ENCODE results near the gene P2RY10.

The P2RY10 gene

GRCh38 chrX:78958419-78959116 is 13.4 kb downstream of the P2RY10 start:
- peaks cover 10% of the 10 kb centered on the region for H3K36me3 ChIP-seq (ENCODE audit: control insufficient read depth, insufficient read depth, low read length)
- no peaks in the 10 kb centered on the region for H3K27me3 ChIP-seq (replicated peaks; ENCODE audit: control insufficient read depth, insufficient read depth, low read length)
- no peak for TF ChIP-seq CTCF (IDR thresholded peaks at IDR 0.05; ENCODE audit: insufficient read depth, low read length, poor library complexity, severe bottlenecking)
- no peak overlapping the region for H3K4me3 ChIP-seq (replicated peaks; ENCODE audit: low read depth, low read length)
- no peak for DNase-seq (ENCODE audit: extremely low read depth, insufficient read length)

GRCh38 chrX:78960888-78961287 is 15.7 kb downstream of the P2RY10 start:
- H3K36me3 ChIP-seq (ENCODE audit: control insufficient read depth, insufficient read depth, low read length): peaks cover 10% of the 10 kb centered on the region
- H3K4me3 ChIP-seq (replicated peaks; ENCODE audit: low read depth, low read length): no peak overlapping the region
- no peak for TF ChIP-seq CTCF (IDR thresholded peaks at IDR 0.05; ENCODE audit: insufficient read depth, low read length, poor library complexity, severe bottlenecking)
- H3K27me3 ChIP-seq (replicated peaks; ENCODE audit: control insufficient read depth, insufficient read depth, low read length): no peaks in the 10 kb centered on the region
- DNase-seq (ENCODE audit: extremely low read depth, insufficient read length): no peak

- no peaks in the 10 kb centered on the region for H3K27me3 ChIP-seq (replicated peaks; ENCODE audit: control insufficient read depth, insufficient read depth, low read length)
Observed at GRCh38 chrX:78964598-78964997, 19.4 kb downstream of the P2RY10 start.

GRCh38 chrX:78979789-78980464 is 34.7 kb downstream of the P2RY10 start:
- Histone ChIP-seq H3K36me3 (ENCODE audit: control insufficient read depth, insufficient read depth, low read length) (no peaks in the 10 kb centered on the region), H3K4me3 (replicated peaks; ENCODE audit: low read depth, low read length) (peak overlapping the region; percentile 27; the same call in 1 of the 2 replicates), H3K27me3 (replicated peaks; ENCODE audit: control insufficient read depth, insufficient read depth, low read length) (no peaks in the 10 kb centered on the region)
- TF ChIP-seq CTCF (IDR thresholded peaks at IDR 0.05; ENCODE audit: insufficient read depth, low read length, poor library complexity, severe bottlenecking): no peak
- DNase-seq (ENCODE audit: extremely low read depth, insufficient read length): peak; percentile 52

More at GRCh38 chrX:78964598-78964997, 19.4 kb downstream of the P2RY10 start:
- DNase-seq (ENCODE audit: extremely low read depth, insufficient read length): no peak
- no peak for TF ChIP-seq CTCF (IDR thresholded peaks at IDR 0.05; ENCODE audit: insufficient read depth, low read length, poor library complexity, severe bottlenecking)
- H3K4me3 ChIP-seq (replicated peaks; ENCODE audit: low read depth, low read length): no peak overlapping the region
- peaks cover 8% of the 10 kb centered on the region for H3K36me3 ChIP-seq (ENCODE audit: control insufficient read depth, insufficient read depth, low read length)

- Histone ChIP-seq H3K4me3 (replicated peaks; ENCODE audit: low read depth, low read length) (no peak overlapping the region), H3K36me3 (ENCODE audit: control insufficient read depth, insufficient read depth, low read length) (no peaks in the 10 kb centered on the region), H3K27me3 (replicated peaks; ENCODE audit: control insufficient read depth, insufficient read depth, low read length) (no peaks in the 10 kb centered on the region)
- no peak for DNase-seq (ENCODE audit: extremely low read depth, insufficient read length)
- no peak for TF ChIP-seq CTCF (IDR thresholded peaks at IDR 0.05; ENCODE audit: insufficient read depth, low read length, poor library complexity, severe bottlenecking)
Observed at GRCh38 chrX:78989349-78989748, 44.2 kb downstream of the P2RY10 start.

All from GM06990 (cell line).